Measurements from ENCODE around the gene ACAD8. TPM values are rescaled to one million over a fixed set of nuclear protein-coding genes. Genes with fewer than 3 reads are reported as not detected.

Gene ACAD8
- total and polyA plus RNA-seq, 2 of the 4 experiments (the other 2 are of a cell fraction) = 11.1 to 21.2 TPM

GRCh38 chr11:134292661-134293060 lies 39.3 kb downstream of the ACAD8 start:
- H3K27me3 ChIP-seq (ENCODE audit: control insufficient read depth, insufficient read depth, low read length) = no peaks in the 10 kb centered on the region
- no TSS peak for BruUV-seq (replicated peaks)
- ChIA-PET POLR2A (ENCODE audit: unreplicated experiment) (no interaction called here), CTCF (no interaction called here)
- H2BK20ac ChIP-seq (ENCODE audit: low read depth, low read length) = no peak overlapping the region
- in situ Hi-C loops (cut with MboI; ENCODE audit: low sequenced_read_pairs) = no loop called here
- H2BK120ac ChIP-seq (ENCODE audit: low read depth, low read length) = no peak overlapping the region
- H3K36me3 ChIP-seq (ENCODE audit: control insufficient read depth, insufficient read depth, low read length) = no peaks in the 10 kb centered on the region
- TF ChIP-seq POLR2A (IDR thresholded peaks at IDR 0.05; ENCODE audit: low read depth, low read length) (no peak), NFE2L2 (IDR thresholded peaks at IDR 0.05; ENCODE audit: low read depth, low read length) (no peak), RAD21 (IDR thresholded peaks at IDR 0.05; ENCODE audit: low read length) (no peak), SMC3 (IDR thresholded peaks at IDR 0.05; ENCODE audit: low read depth, low read length) (no peak), BHLHE40 (IDR thresholded peaks at IDR 0.05; ENCODE audit: low read depth, low read length) (no peak), CEBPB (IDR thresholded peaks at IDR 0.05; ENCODE audit: low read depth, low read length) (no peak), ELK1 (IDR thresholded peaks at IDR 0.05; ENCODE audit: borderline replicate concordance, low read depth, low read length) (no peak), FOS (IDR thresholded peaks at IDR 0.05; ENCODE audit: low read depth, low read length) (no peak), MAFK (IDR thresholded peaks at IDR 0.05; ENCODE audit: low read depth, low read length) (no peak), RCOR1 (IDR thresholded peaks at IDR 0.05; ENCODE audit: insufficient replicate concordance, low read length) (no peak), CHD1 (IDR thresholded peaks at IDR 0.05; ENCODE audit: low read depth, low read length) (no peak), MAZ (IDR thresholded peaks at IDR 0.05; ENCODE audit: borderline replicate concordance, low read depth, low read length) (no peak), MXI1 (IDR thresholded peaks at IDR 0.05; ENCODE audit: borderline replicate concordance, low read depth, low read length) (no peak), USF2 (IDR thresholded peaks at IDR 0.05; ENCODE audit: low read depth, low read length) (no peak)
- TF ChIP-seq, protein P1, sequence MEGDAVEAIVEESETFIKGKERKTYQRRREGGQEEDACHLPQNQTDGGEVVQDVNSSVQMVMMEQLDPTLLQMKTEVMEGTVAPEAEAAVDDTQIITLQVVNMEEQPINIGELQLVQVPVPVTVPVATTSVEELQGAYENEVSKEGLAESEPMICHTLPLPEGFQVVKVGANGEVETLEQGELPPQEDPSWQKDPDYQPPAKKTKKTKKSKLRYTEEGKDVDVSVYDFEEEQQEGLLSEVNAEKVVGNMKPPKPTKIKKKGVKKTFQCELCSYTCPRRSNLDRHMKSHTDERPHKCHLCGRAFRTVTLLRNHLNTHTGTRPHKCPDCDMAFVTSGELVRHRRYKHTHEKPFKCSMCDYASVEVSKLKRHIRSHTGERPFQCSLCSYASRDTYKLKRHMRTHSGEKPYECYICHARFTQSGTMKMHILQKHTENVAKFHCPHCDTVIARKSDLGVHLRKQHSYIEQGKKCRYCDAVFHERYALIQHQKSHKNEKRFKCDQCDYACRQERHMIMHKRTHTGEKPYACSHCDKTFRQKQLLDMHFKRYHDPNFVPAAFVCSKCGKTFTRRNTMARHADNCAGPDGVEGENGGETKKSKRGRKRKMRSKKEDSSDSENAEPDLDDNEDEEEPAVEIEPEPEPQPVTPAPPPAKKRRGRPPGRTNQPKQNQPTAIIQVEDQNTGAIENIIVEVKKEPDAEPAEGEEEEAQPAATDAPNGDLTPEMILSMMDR (conservative IDR thresholded peaks at IDR 0.05; ENCODE audit: low read depth, low read length) = no peak
- H3K4me2 ChIP-seq (ENCODE audit: low read depth, low read length) = no peak overlapping the region
- no peaks in the 10 kb centered on the region; the same call in 1 of the 2 replicates for H3K9me3 ChIP-seq (ENCODE audit: control insufficient read depth, insufficient read depth, low read length)
- H3K23ac ChIP-seq (ENCODE audit: low read depth, low read length) = no peak overlapping the region
- DNase-seq (no peak), ATAC-seq (ENCODE audit: low read depth) (no peak)
- no peak overlapping the region for H4K91ac ChIP-seq (ENCODE audit: insufficient read depth, low read depth, low read length)
- no peak overlapping the region for H2BK15ac ChIP-seq (ENCODE audit: low read depth, low read length)
- dilution Hi-C loops (cut with HindIII; ENCODE audit: low sequenced_read_pairs, unreplicated experiment) = no loop called here
- H2AFZ ChIP-seq (replicated peaks; ENCODE audit: low read length, poor library complexity) = no peak overlapping the region
- no peak overlapping the region for H4K8ac ChIP-seq (ENCODE audit: low read depth in 2 of 2, low read length in 2 of 2)
- no peak overlapping the region for H3K9ac ChIP-seq (ENCODE audit: low read depth, low read length)
- 54% methylated on average over 7 of the region's 15 CpGs; no CpG with 5 or more reads in 1 of the 2 experiments for WGBS, 2 experiments (ENCODE audit: extremely low coverage in 2 of 2, insufficient read length in 1 of 2)
- H2AK5ac ChIP-seq (ENCODE audit: low read depth, low read length) = no peak overlapping the region
- H2AK9ac ChIP-seq (replicated peaks; ENCODE audit: low read depth, low read length, poor library complexity) = no peak overlapping the region
- no peak overlapping the region for H3K27ac ChIP-seq (ENCODE audit: insufficient read depth, low read length)
- H3K79me1 ChIP-seq (ENCODE audit: low read depth in 1 of 2, low read length in 2 of 2) = no peaks in the 10 kb centered on the region
- H2BK5ac ChIP-seq (ENCODE audit: low read depth, low read length, poor library complexity, severe bottlenecking) = no peak overlapping the region
- no peak overlapping the region for H3K56ac ChIP-seq (ENCODE audit: extremely low read depth, insufficient read depth, low read length)
- H3K4ac ChIP-seq (ENCODE audit: low read depth, low read length) = no peak overlapping the region
- H4K20me1 ChIP-seq (ENCODE audit: insufficient read depth, low read length) = no peaks in the 10 kb centered on the region
- H4K5ac ChIP-seq (ENCODE audit: low read depth, low read length) = no peak overlapping the region
- H3K14ac ChIP-seq (replicated peaks; ENCODE audit: low read depth, low read length) = no peak overlapping the region
- H3K18ac ChIP-seq (ENCODE audit: low read depth, low read length) = no peak overlapping the region
- H3K4me1 ChIP-seq (ENCODE audit: control insufficient read depth, insufficient read depth, low read length) = no peaks in the 10 kb centered on the region
- H3K4me3 ChIP-seq (ENCODE audit: insufficient read depth, low read depth, low read length) = no peak overlapping the region
- H3K9me1 ChIP-seq (ENCODE audit: insufficient read depth, low read length) = no peaks in the 10 kb centered on the region
- intact Hi-C loops (cut with micrococcal nuclease) = no loop called here

Data from IMR-90 (cell line).